GM13976 (cell line): ENCODE data around the gene SCAP.

ENCODE experiments used
- DNase-seq: peaks from one replicate; pipeline ENCODE4 v3.0.0; 2012; ENCODE audit warnings: low spot score
- CTCF ChIP-seq: IDR thresholded peaks from 2 replicates; pipeline ENCODE4 v1.5.1; 2012; ENCODE audit warnings: borderline replicate concordance, mild to moderate bottlenecking; ENCODE audit not compliant: insufficient read depth; ENCODE audit errors: extremely low read depth, missing control alignments, control extremely low read depth
- in situ Hi-C: fragments of 300-500 bp; cut with MboI; formaldehyde crosslinking; loops from one replicate; pipeline ENCODE4 v1.12.0; 2022; ENCODE audit warnings: low sequenced_read_pairs, mixed read lengths, inconsistent platforms; ENCODE audit not compliant: unreplicated experiment

SCAP gene

DNA sequence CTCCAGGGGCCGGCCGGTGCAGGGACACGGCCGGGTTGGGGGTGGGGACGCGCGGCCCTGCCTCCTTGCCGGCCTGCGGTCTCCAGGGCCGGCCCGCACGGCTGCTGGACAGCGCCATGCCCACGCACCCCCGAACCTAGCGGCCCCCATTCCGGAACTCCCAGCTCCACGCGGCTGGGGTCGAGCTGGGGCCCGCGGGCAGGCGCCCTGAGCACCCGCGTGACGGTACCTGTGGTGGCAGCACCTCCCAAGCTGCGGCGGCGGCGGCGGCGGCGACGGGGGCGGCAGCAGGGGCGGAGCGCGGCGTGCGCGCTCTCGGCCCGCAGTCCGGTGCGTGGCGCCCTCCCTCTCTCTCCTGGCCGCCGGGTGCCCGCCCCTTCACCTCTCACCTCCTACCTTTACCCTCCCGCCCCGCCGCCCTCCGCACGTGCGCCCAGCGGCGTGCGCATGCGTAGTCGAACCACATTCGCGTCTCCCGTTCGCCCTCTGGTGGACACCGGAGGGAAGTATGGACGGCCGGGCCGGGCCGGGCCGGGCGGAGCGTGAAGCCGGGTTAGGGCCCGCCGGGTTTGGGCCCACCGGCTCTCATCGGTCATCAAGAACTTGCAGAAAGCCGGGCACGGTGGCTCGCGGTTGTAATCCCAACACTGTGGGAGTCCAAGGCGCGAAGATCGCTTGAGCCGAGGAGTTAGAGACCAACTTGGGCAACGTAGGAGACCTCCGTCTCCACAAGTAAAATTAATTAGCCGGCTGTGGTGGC lies at the start of gene SCAP:
Gene SCAP, minus strand, starts transcription at position 372 of the 760 bp plus-strand sequence. CDS start 32,948 bp downstream, outside the sequence.
- TF ChIP-seq CTCF, result peak; percentile 94
- DNase-seq, result peak; percentile 97
- in situ Hi-C loops, result no loop called here

DNA sequence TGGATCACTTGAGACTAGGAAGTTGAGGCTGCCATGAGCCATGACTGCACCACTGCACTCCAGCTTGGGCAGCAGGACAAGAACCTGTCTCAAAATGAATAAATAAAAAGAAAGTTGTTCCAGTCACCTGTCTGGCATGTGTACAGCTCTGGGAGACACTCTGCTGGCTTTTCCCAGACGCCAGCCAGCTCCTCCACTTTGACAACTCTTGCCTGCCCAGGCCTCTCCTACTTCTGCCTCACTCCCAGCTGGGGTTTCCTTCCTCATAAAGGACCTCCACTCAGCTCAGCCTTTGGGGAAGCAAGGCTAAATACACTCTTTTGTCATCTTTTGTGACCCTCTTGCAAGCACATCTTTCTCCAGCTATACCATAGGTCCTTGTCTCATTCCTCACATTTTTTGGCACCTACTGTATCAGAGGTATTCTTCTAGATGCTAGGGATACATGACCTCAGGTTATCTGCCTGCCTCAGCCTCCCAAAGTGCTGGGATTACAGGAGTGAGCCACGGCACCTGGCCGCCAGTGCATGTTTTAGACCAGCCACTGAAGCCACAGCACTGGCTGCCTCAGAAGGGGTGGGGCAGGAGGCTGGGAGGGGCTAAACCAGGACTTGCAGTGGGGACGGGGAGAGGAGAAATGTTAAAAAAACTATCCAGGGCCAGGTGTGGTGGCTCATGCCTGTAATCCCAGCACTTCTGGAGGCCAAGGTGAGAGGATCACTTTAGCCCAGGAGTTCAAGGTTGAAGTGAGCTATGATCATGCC lies 47.8 kb upstream of the SCAP start:
- no peak for DNase-seq
- no peak for TF ChIP-seq CTCF
- in situ Hi-C loops, result loop anchor here (5.0 kb wide), 1 partner anchor 274 kb away; no protein-coding TSS in a partner anchor

- TF ChIP-seq CTCF, result peak; percentile 85
- in situ Hi-C loops, result loop anchor here (5.0 kb wide), 1 partner anchor 275 kb away; no protein-coding TSS in a partner anchor
- DNase-seq, result peak; percentile 88
Observed at GRCh38 chr3:47522082-47522987, 46.6 kb upstream of the SCAP start.

DNA sequence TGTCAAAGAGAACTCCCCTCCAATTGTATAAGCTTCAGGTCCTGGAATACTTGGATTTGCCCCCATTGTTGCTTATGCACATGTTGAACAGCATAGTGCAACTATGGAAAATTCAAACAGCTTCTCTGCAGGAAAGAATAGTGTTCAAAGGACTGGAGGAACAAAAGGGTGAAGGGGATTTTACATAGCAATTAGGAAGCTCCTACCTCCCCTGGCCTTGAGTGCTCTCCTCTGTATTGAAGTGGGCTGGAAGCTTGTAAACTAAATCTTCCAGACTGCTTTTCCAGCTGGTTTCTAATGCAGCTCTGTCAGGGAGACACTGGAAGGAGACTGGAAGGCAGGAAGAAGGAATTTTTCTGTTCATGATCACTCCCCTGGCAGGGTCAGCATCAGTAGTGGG lies 45.0 kb upstream of the SCAP start:
- no peak for TF ChIP-seq CTCF
- in situ Hi-C loops, result loop anchor here (5.0 kb wide), 1 partner anchor 277 kb away; no protein-coding TSS in a partner anchor
- DNase-seq, result no peak

DNA sequence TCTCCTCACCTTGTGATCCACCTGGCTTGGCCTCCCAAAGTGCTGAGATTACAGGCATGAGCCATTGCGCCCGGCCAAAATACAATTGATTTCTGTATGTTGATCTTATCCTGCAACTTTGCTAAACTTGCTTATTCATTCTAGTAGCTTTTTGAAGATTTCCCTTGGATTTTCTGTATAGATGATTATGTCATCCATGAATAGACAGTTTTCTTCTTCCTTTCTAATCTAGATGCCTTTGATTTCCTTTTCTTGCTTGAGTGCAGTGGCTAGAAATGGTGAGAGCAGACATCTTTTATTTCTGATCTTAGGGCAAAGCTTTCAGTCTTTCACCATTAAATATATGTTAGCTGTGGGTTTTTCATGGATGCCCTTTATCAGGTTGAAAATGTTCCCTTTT lies 42.2 kb upstream of the SCAP start:
- no peak for TF ChIP-seq CTCF
- DNase-seq, result no peak
- in situ Hi-C loops, result no loop called here

GRCh38 chr3:47515864-47516319 lies 40.2 kb upstream of the SCAP start:
- no peak for TF ChIP-seq CTCF
- DNase-seq, result no peak
- in situ Hi-C loops, result no loop called here
